Osteocyte (in vitro differentiated cells): ENCODE measurements around the gene CCDC102B. TPM values are rescaled to one million over a fixed set of nuclear protein-coding genes. Genes with fewer than 3 reads are reported as not detected.

Experiments
- DNase-seq: peaks from one replicate; pipeline ENCODE4 v3.0.0; 2021; ENCODE audit warnings: mixed read lengths; ENCODE audit not compliant: unreplicated experiment; ENCODE audit errors: extremely low spot score
- H3K27ac Mint-ChIP-seq: one replicate; pipeline ENCODE4 v1.8.0; 2021; ENCODE audit warnings: mild to moderate bottlenecking, mixed read lengths; ENCODE audit not compliant: unreplicated experiment
- H3K27me3 Mint-ChIP-seq: one replicate; pipeline ENCODE4 v1.8.0; 2021; ENCODE audit warnings: mixed read lengths; ENCODE audit not compliant: unreplicated experiment
- H3K36me3 Mint-ChIP-seq: one replicate; pipeline ENCODE4 v1.8.0; 2021; ENCODE audit warnings: mixed read lengths; ENCODE audit not compliant: unreplicated experiment
- H3K4me1 Mint-ChIP-seq: one replicate; pipeline ENCODE4 v1.8.0; 2021; ENCODE audit warnings: mixed read lengths; ENCODE audit not compliant: unreplicated experiment
- H3K4me3 Mint-ChIP-seq: one replicate; pipeline ENCODE4 v1.8.0; 2021; ENCODE audit warnings: mild to moderate bottlenecking, moderate library complexity, mixed read lengths; ENCODE audit not compliant: unreplicated experiment
- H3K9me3 Mint-ChIP-seq: one replicate; pipeline ENCODE4 v1.8.0; 2021; ENCODE audit warnings: mixed read lengths; ENCODE audit not compliant: unreplicated experiment
- total RNA-seq: library from RNA; stranded (reverse); gene quantifications from 2 replicates; pipeline ENCODE4 v1.2.1, GENCODE V29; 2021
- TF ChIP-seq, protein P1 (sequence below): fragments of 200-600 bp; sonication (generic); IDR thresholded peaks from 2 replicates; pipeline ENCODE4 v1.5.0; 2021; ENCODE audit warnings: antibody characterized with exemption, mild to moderate bottlenecking, moderate library complexity

CCDC102B gene
- total RNA-seq, 1 donor from 2014 or later, result 18.9 TPM

- H3K36me3 Mint-ChIP-seq, result no peaks in the 10 kb centered on the region
- H3K27me3 Mint-ChIP-seq, result no peaks in the 10 kb centered on the region
- H3K4me3 Mint-ChIP-seq, result no peak overlapping the region
- no peaks in the 10 kb centered on the region for H3K9me3 Mint-ChIP-seq
- TF ChIP-seq, protein P1, sequence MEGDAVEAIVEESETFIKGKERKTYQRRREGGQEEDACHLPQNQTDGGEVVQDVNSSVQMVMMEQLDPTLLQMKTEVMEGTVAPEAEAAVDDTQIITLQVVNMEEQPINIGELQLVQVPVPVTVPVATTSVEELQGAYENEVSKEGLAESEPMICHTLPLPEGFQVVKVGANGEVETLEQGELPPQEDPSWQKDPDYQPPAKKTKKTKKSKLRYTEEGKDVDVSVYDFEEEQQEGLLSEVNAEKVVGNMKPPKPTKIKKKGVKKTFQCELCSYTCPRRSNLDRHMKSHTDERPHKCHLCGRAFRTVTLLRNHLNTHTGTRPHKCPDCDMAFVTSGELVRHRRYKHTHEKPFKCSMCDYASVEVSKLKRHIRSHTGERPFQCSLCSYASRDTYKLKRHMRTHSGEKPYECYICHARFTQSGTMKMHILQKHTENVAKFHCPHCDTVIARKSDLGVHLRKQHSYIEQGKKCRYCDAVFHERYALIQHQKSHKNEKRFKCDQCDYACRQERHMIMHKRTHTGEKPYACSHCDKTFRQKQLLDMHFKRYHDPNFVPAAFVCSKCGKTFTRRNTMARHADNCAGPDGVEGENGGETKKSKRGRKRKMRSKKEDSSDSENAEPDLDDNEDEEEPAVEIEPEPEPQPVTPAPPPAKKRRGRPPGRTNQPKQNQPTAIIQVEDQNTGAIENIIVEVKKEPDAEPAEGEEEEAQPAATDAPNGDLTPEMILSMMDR, result no peak
- no peak for DNase-seq
- H3K4me1 Mint-ChIP-seq, result peaks cover 8% of the 10 kb centered on the region
- no peak overlapping the region for H3K27ac Mint-ChIP-seq
Observed at GRCh38 chr18:68818584-68818983, 20.7 kb downstream of the CCDC102B start.

GRCh38 chr18:68822926-68823325 lies 25.0 kb downstream of the CCDC102B start:
- TF ChIP-seq, protein P1, result no peak
- H3K36me3 Mint-ChIP-seq, result peaks cover 8% of the 10 kb centered on the region
- no peaks in the 10 kb centered on the region for H3K27me3 Mint-ChIP-seq
- H3K9me3 Mint-ChIP-seq, result no peaks in the 10 kb centered on the region
- H3K27ac Mint-ChIP-seq, result no peak overlapping the region
- no peak overlapping the region for H3K4me3 Mint-ChIP-seq
- H3K4me1 Mint-ChIP-seq, result peaks cover 9% of the 10 kb centered on the region
- DNase-seq, result no peak

GRCh38 chr18:68826121-68826520 lies 28.2 kb downstream of the CCDC102B start:
- no peak overlapping the region for H3K27ac Mint-ChIP-seq
- H3K4me1 Mint-ChIP-seq, result peaks cover 14% of the 10 kb centered on the region
- TF ChIP-seq, protein P1, result no peak
- no peaks in the 10 kb centered on the region for H3K9me3 Mint-ChIP-seq
- H3K36me3 Mint-ChIP-seq, result peaks cover 8% of the 10 kb centered on the region
- no peaks in the 10 kb centered on the region for H3K27me3 Mint-ChIP-seq
- no peak overlapping the region for H3K4me3 Mint-ChIP-seq
- no peak for DNase-seq

DNA sequence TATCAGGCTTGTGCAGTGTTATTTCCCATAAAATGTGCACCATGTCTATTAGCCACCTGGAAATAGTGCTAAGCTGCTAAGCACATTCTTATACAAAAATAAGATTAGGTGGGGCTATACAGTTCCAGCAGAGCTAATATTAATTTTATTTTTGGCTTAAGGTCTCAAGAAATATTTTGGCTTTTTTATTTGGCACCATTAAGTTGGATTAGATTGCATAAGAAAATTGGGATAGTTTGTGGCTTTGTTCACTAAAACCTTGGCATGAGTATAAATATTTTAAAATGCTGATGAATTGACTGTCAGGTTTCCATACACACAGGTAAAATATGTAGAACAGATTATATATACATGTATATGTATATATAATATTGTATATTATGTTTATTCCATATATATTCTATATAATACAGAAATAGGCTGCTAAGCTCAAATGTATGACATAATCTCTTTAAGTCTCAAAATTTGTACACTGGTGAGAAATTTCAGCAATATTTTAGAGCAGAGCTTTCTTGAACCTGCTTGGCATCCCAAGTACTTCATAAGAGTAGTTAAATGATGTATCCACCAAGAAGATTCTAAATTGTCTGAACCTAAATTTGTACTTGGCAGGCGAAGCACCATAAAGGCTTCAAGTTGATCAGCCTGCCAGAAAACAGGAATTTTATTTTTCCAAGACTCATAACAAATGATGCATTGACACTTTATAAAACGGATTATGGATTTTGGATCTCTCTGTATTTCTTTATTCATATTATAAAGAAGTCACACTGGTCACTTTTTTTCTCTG lies 32.6 kb downstream of the CCDC102B start:
- Mint-ChIP-seq H3K27ac (no peak overlapping the region), H3K4me1 (peaks cover 16% of the 10 kb centered on the region), H3K36me3 (peaks cover 8% of the 10 kb centered on the region), H3K9me3 (peaks cover 2% of the 10 kb centered on the region), H3K27me3 (no peaks in the 10 kb centered on the region), H3K4me3 (no peak overlapping the region)
- DNase-seq, result no peak
- TF ChIP-seq, protein P1, result no peak

- H3K36me3 Mint-ChIP-seq, result peaks cover 12% of the 10 kb centered on the region
- H3K4me1 Mint-ChIP-seq, result peaks cover 27% of the 10 kb centered on the region
- H3K27ac Mint-ChIP-seq, result peak overlapping the region; percentile 18
- peaks cover 4% of the 10 kb centered on the region for H3K9me3 Mint-ChIP-seq
- no peaks in the 10 kb centered on the region for H3K27me3 Mint-ChIP-seq
- TF ChIP-seq, protein P1, result no peak
- no peak for DNase-seq
- H3K4me3 Mint-ChIP-seq, result no peak overlapping the region
Observed at GRCh38 chr18:68833756-68834155, 35.9 kb downstream of the CCDC102B start.
